Stimulated activated CD8-positive, alpha-beta memory T cell treated with anti-CD3 and anti-CD28 coated beads, Interleukin-15, amount 100 ng/mL, for 24 hours (primary cell): ENCODE results near the gene TMC6.
"Not testable (repeated sequence)": the region's sequence is repeated elsewhere in the genome, so short reads cannot be mapped to it uniquely, and the experiment has no call there.

Source experiments
- DNase-seq: peaks from one replicate; pipeline ENCODE4 v3.0.0-alpha.2; 2020; ENCODE audit warnings: low read depth

The TMC6 gene

DNA sequence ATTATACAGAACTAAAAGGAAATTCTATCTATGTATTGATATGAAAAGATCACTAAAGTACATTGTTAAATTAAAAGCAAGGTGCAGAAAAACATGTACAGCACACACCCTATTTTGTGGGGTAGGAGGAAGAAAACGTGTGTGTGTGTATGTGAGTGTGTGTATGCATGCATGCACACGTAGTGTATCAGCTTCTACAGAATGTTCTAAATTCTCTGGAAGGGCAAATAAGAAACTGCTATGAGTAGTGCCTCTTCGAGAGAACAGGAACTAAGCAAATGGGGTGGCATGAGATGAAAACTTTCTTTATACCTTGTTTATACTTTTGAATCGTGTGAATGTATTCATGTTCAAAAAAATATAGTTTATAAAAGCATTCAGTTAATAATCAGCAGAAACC, 58.9 kb downstream of the TMC6 start:
- DNase-seq, result no peak

DNA sequence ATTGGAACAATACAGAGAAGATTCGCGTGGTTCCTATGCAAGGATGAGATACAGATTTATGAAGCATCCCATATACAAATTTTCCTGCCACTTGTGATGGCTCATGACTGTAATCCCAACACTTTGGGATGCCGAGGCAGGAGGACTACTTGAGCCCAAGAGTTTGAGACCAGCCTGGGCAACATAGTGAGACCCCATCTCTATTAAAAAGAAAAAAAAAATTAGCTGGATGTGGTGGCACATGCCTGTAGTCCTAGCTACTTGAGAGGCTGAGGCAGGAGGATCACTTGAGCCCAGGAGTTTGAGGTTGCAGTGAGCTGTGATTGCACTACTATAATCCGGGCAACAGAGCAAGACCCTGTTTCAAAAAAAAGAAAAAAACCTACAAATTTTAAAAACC, 61.6 kb downstream of the TMC6 start:
- DNase-seq, result not testable (repeated sequence)

GRCh38 chr17:78064708-78065107, 63.8 kb downstream of the TMC6 start:
- no peak for DNase-seq

GRCh38 chr17:78063489-78063888, 65.1 kb downstream of the TMC6 start:
- DNase-seq, result no peak

- DNase-seq, result no peak
Measured at GRCh38 chr17:78062596-78062995, 66.0 kb downstream of the TMC6 start.
